HG03521 (cell line): Measurements from ENCODE around the gene TIGD3.

Source experiments
- ATAC-seq: cut with Tn5 transposase; IDR thresholded peaks from one replicate; pipeline ENCODE4 v1.9.1; 2021; ENCODE audit warnings: mild to moderate bottlenecking, moderate library complexity; ENCODE audit not compliant: unreplicated experiment

The TIGD3 gene, protein sequence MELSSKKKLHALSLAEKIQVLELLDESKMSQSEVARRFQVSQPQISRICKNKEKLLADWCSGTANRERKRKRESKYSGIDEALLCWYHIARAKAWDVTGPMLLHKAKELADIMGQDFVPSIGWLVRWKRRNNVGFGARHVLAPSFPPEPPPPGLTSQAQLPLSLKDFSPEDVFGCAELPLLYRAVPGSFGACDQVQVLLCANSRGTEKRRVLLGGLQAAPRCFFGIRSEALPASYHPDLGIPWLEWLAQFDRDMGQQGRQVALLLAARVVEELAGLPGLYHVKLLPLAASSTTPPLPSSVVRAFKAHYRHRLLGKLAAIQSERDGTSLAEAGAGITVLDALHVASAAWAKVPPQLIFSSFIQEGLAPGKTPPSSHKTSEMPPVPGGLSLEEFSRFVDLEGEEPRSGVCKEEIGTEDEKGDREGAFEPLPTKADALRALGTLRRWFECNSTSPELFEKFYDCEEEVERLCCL

GRCh38 chr11:65354265-65355012 lies at the start of gene TIGD3:
TIGD3 (plus strand) TSS chr11:65354751; CDS start chr11:65355809, 1,058 bp downstream.
- ATAC-seq, result peak; percentile 82

GRCh38 chr11:65305501-65306268 lies 48.9 kb upstream of the TIGD3 start:
- no peak for ATAC-seq

- no peak for ATAC-seq
Observed at GRCh38 chr11:65307298-65308229, 47.0 kb upstream of the TIGD3 start.

GRCh38 chr11:65308281-65308891 lies 46.2 kb upstream of the TIGD3 start:
- no peak for ATAC-seq

DNA sequence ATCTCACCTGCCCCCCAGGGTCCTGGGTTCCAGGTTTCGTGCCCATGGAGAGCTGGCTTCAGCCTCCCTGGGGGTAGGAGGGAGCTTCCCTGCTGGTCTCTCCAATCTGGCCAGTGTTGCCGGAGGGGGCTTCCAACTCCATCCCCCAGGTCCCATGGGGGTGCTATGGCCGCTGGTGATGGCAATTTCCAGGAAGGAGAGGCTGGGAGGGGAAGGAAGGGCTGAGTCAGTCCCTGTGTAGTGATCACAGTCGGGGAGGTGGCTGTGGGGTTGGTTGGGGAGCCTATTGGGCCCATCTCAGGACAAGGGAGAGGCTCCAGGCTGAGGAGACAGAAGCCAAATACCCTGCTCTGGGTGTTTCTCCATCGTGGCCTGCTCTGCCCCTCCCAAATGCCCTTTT lies 45.5 kb upstream of the TIGD3 start:
- ATAC-seq, result no peak

DNA sequence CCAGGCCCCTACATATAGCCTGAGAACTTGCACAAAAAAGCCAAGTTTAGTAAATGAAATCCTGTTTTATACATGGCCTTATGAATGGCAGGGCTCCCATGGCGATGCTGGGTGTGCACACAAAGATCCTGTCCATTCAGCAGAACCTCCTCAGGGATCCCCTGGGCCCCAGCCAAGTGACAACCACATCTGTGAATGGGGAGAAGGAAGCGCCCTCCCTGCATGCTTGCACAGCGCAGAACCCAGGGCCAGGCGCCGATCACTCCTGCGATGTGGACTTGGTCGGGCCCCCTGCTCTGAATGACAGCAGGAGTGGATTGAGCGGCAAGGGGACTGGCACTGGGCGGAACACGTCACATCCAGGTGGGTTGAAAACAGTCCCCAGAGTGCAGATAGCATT lies 44.3 kb upstream of the TIGD3 start:
- ATAC-seq, result no peak

GRCh38 chr11:65310736-65311135 lies 43.8 kb upstream of the TIGD3 start:
- no peak for ATAC-seq

GRCh38 chr11:65311170-65311678 lies 43.3 kb upstream of the TIGD3 start:
- no peak for ATAC-seq

DNA sequence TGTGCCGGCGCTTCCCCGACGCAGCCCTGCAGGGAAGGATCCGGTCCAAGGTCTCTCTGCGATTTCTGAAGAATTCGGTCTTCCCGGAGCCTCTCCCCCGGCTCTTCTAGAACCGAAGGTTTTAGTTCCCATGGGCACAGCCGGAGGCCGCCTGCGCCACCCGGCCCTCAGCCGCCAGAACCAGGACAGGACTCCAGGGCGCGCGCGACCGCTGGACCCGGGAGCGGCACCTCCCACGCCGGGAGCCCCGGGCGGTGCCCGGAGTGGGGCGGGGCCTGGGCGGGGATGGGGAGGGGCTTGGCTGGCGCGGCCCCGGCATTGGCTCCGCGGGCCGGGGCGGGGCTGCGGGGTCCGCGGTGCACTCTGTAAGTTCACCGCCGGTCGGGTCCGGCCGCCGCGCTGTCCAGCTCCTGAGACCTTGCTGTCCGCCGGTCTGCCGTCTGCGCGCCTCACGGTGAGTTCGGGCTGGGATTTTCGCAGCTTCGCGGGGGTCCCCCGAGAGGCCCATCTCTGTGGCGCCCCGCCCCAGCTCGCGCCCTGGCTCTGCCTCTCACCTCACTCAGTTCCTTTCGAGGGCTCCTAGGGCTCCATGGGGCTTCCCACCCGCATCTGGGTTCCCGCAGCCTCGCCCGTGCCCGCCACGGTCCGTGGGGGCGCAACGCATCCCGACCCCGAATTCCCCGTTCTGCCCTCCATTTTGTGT lies 39.9 kb upstream of the TIGD3 start, which contains the start of gene CDC42EP2:
CDC42EP2 (plus strand) TSS at position 366 of the 703 bp plus-strand sequence. CDS start 6,033 bp downstream, outside the sequence.
- ATAC-seq, result peak; percentile 83

GRCh38 chr11:65315204-65315865 lies 39.2 kb upstream of the TIGD3 start:
- ATAC-seq, result no peak

DNA sequence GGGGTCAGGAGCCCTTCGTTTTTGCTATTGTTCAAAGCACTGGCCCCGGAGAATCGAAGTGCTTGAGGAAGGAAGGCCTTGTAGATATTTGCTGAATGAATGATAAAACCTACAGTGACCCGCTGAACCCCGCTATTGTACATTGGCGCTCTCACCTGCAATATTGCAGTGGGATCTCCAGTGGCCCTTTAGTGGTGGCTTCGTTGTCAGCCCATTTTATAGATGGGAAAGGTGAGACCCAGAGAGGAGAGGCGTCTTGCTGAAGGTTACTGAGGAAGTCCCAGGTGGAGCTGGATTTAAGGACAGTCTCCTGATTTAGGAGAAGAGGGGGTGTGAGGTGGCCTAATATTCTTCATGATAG lies 38.7 kb upstream of the TIGD3 start:
- ATAC-seq, result no peak

- ATAC-seq, result no peak
Observed at GRCh38 chr11:65316227-65317024, 38.1 kb upstream of the TIGD3 start.

- ATAC-seq, result no peak
Observed at GRCh38 chr11:65317025-65317786, 37.3 kb upstream of the TIGD3 start.

- no peak for ATAC-seq
Observed at GRCh38 chr11:65320386-65321075, 34.0 kb upstream of the TIGD3 start.

DNA sequence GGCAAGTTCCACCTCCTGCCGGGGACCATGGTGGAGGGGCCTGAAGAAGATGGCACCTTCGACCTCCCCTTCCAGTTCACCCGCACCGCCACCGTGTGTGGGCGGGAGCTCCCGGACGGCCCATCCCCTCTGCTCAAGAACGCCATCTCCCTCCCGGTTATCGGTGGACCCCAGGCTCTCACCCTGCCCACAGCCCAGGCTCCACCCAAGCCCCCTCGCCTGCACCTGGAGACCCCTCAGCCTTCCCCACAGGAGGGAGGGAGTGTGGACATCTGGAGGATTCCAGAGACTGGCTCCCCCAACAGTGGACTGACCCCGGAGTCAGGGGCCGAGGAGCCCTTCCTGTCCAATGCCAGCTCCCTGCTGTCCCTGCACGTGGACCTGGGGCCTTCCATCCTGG lies 33.5 kb upstream of the TIGD3 start:
- no peak for ATAC-seq

DNA sequence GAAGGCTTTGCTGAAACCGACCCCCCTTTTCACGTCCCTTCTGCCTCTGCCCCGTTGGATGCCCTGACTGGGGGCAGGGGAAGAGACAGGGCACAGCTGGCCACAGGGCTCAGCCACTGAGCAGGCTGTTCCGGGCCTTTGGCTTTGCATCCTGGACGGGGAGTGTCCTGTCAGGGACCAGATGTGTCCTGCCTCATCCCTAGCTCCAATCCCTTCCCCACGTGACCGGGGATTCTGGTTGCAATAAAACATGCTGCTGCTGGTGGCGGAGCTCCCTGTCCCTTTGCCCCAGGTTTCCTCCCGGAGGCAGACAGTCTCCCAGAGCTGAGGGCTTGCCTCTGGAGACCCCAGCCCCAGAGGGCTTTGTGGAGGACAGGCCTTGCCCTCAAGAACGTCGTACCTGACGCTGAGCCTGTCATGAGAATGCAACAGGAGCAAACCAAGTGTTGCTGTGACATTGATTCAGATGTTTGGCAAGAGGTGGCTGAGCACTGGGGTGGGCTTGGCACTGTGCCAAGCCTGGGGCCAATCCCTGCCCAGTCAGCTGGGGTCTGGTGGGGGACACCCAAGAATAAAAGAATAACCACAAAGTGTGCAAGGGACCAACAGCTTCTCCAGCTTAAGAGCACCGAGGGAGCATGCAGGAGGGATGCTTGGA lies 32.6 kb upstream of the TIGD3 start:
- no peak for ATAC-seq
